ENCODE results near the gene EWSR1. TPM values are rescaled to one million over a fixed set of nuclear protein-coding genes. Genes with fewer than 3 reads are reported as not detected.

Gene EWSR1
- total and polyA plus RNA-seq, 2 of the 4 experiments (the other 2 are of a cell fraction), result 243 to 518 TPM

GRCh38 chr22:29231971-29232959, 35.8 kb upstream of the EWSR1 start:
- Histone ChIP-seq H3K4ac (ENCODE audit: low read depth, low read length) (no peak overlapping the region), H2BK20ac (ENCODE audit: low read depth, low read length) (no peak overlapping the region), H3K79me1 (ENCODE audit: low read depth in 1 of 2, low read length in 2 of 2) (no peaks in the 10 kb centered on the region), H3K27me3 (ENCODE audit: control insufficient read depth, insufficient read depth, low read length) (peaks cover 2% of the 10 kb centered on the region; the same call in 1 of the 2 replicates), H2BK5ac (ENCODE audit: low read depth, low read length, poor library complexity, severe bottlenecking) (no peak overlapping the region), H3K4me2 (ENCODE audit: low read depth, low read length) (no peak overlapping the region), H2AK5ac (ENCODE audit: low read depth, low read length) (no peak overlapping the region), H3K9me3 (ENCODE audit: control insufficient read depth, insufficient read depth, low read length) (peaks cover 2% of the 10 kb centered on the region; the same call in 1 of the 2 replicates), H2BK120ac (ENCODE audit: low read depth, low read length) (no peak overlapping the region), H3K9ac (ENCODE audit: low read depth, low read length) (no peak overlapping the region), H2AFZ (replicated peaks; ENCODE audit: low read length, poor library complexity) (peak overlapping the region; percentile 33), H3K27ac (ENCODE audit: insufficient read depth, low read length) (no peak overlapping the region), H3K36me3 (ENCODE audit: control insufficient read depth, insufficient read depth, low read length) (no peaks in the 10 kb centered on the region), H2AK9ac (replicated peaks; ENCODE audit: low read depth, low read length, poor library complexity) (peak overlapping the region; percentile 28), H4K5ac (ENCODE audit: low read depth, low read length) (no peak overlapping the region), H4K8ac (ENCODE audit: low read depth in 2 of 2, low read length in 2 of 2) (no peak overlapping the region), H3K4me1 (ENCODE audit: control insufficient read depth, insufficient read depth, low read length) (no peaks in the 10 kb centered on the region), H3K23ac (ENCODE audit: low read depth, low read length) (no peak overlapping the region), H3K14ac (replicated peaks; ENCODE audit: low read depth, low read length) (no peak overlapping the region), H4K20me1 (ENCODE audit: insufficient read depth, low read length) (no peaks in the 10 kb centered on the region), H2BK15ac (ENCODE audit: low read depth, low read length) (no peak overlapping the region), H4K91ac (ENCODE audit: insufficient read depth, low read depth, low read length) (no peak overlapping the region), H3K18ac (ENCODE audit: low read depth, low read length) (no peak overlapping the region), H3K9me1 (ENCODE audit: insufficient read depth, low read length) (no peaks in the 10 kb centered on the region), H3K4me3 (ENCODE audit: insufficient read depth, low read depth, low read length) (no peak overlapping the region), H3K56ac (ENCODE audit: extremely low read depth, insufficient read depth, low read length) (no peak overlapping the region)
- WGBS, 2 experiments (ENCODE audit: extremely low coverage in 2 of 2, insufficient read length in 1 of 2), result 64% methylated on average over 13 of the region's 22 CpGs; no CpG with 5 or more reads in 1 of the 2 experiments
- TF ChIP-seq CHD1 (IDR thresholded peaks at IDR 0.05; ENCODE audit: low read depth, low read length), result no peak
- no peak for TF ChIP-seq RCOR1 (IDR thresholded peaks at IDR 0.05; ENCODE audit: insufficient replicate concordance, low read length)
- TF ChIP-seq SMC3 (IDR thresholded peaks at IDR 0.05; ENCODE audit: low read depth, low read length), result no peak
- TF ChIP-seq NFE2L2 (IDR thresholded peaks at IDR 0.05; ENCODE audit: low read depth, low read length), result no peak
- no peak for TF ChIP-seq MXI1 (IDR thresholded peaks at IDR 0.05; ENCODE audit: borderline replicate concordance, low read depth, low read length)
- no peak for TF ChIP-seq MAFK (IDR thresholded peaks at IDR 0.05; ENCODE audit: low read depth, low read length)
- TF ChIP-seq FOS (IDR thresholded peaks at IDR 0.05; ENCODE audit: low read depth, low read length), result no peak
- no peak for TF ChIP-seq ELK1 (IDR thresholded peaks at IDR 0.05; ENCODE audit: borderline replicate concordance, low read depth, low read length)
- TF ChIP-seq CEBPB (IDR thresholded peaks at IDR 0.05; ENCODE audit: low read depth, low read length), result no peak
- TF ChIP-seq USF2 (IDR thresholded peaks at IDR 0.05; ENCODE audit: low read depth, low read length), result no peak
- TF ChIP-seq RFX5 (IDR thresholded peaks at IDR 0.05; ENCODE audit: low read depth, low read length), result no peak
- TF ChIP-seq POLR2A (IDR thresholded peaks at IDR 0.05; ENCODE audit: low read depth, low read length), result no peak
- no peak for TF ChIP-seq BHLHE40 (IDR thresholded peaks at IDR 0.05; ENCODE audit: low read depth, low read length)
- in situ Hi-C loops (cut with MboI; ENCODE audit: low sequenced_read_pairs) (loop anchor here (25.0 kb wide), 1 partner anchor 620 kb away; no protein-coding TSS in a partner anchor), intact Hi-C loops (cut with micrococcal nuclease) (no loop called here), dilution Hi-C loops (cut with HindIII; ENCODE audit: low sequenced_read_pairs, unreplicated experiment) (no loop called here)
- ChIA-PET CTCF (interaction anchor here (1.3 kb wide), 1 partner anchor 28 kb away, joined by 3 read pairs; no protein-coding TSS in a partner anchor), POLR2A (ENCODE audit: unreplicated experiment) (no interaction called here)
- DNase-seq, result no peak
- no peak for ATAC-seq (ENCODE audit: low read depth)
- no TSS peak for BruUV-seq (replicated peaks)

All from IMR-90 (cell line).